H1 (cell line): ENCODE data around the gene CAMKMT. TPM values are rescaled to one million over a fixed set of nuclear protein-coding genes. Genes with fewer than 3 reads are reported as not detected.

Experiments
- CTCF ChIA-PET: fragments of 300-600 bp; sonication (Branson Sonifier 250); formaldehyde crosslinking; loops from one replicate; lab custom pipeline; 2021; ENCODE audit not compliant: partially characterized antibody; lab: Charles Lee
- POLR2A ChIA-PET: fragments of 300-600 bp; sonication (Branson Sonifier 250); formaldehyde crosslinking; loops from one replicate; lab custom pipeline; 2021; ENCODE audit warnings: inconsistent platforms; ENCODE audit not compliant: partially characterized antibody; lab: Charles Lee
- DNase-seq, 2 experiments: peaks; one replicate each; pipeline versions ENCODE4 v3.0.0 to v3.0.0-alpha.2; 2010 to 2022; ENCODE audit warnings: low spot score in 2 of 2, low read depth in 1 of 2, mixed read lengths in 1 of 2
- FAIRE-seq: peaks from 2 replicates; lab custom pipeline; 2011; peaks lifted over from hg19 to GRCh38; lab: Jason Lieb, UNC
- H2AFZ ChIP-seq: 2 replicates; pipeline ENCODE4 v1.8.1; 2012; ENCODE audit warnings: low read length, inconsistent platforms
- H2AK5ac ChIP-seq: 2 replicates; pipeline ENCODE4 v1.6.1; 2013; ENCODE audit warnings: low read depth, low read length
- H2BK120ac ChIP-seq: replicated peaks from 2 replicates; pipeline ENCODE3; 2013; ENCODE audit warnings: low read depth, low read length, inconsistent platforms
- H2BK12ac ChIP-seq: 2 replicates; pipeline ENCODE4 v1.6.1; 2013; ENCODE audit warnings: low read depth, low read length
- H2BK15ac ChIP-seq: 2 replicates; pipeline ENCODE4 v1.6.1; 2013; ENCODE audit warnings: low read length
- H2BK20ac ChIP-seq: 2 replicates; pipeline ENCODE4 v1.6.1; 2013; ENCODE audit warnings: low read length
- H2BK5ac ChIP-seq: 2 replicates; pipeline ENCODE4 v1.6.1; 2013; ENCODE audit warnings: low read depth, low read length
- H3K14ac ChIP-seq: 2 replicates; pipeline ENCODE4 v1.6.1; 2013; ENCODE audit warnings: inconsistent platforms; ENCODE audit not compliant: insufficient read length
- H3K18ac ChIP-seq: 2 replicates; pipeline ENCODE4 v1.6.1; 2013; ENCODE audit warnings: low read length; ENCODE audit errors: extremely low read depth
- H3K23ac ChIP-seq: 2 replicates; pipeline ENCODE4 v1.6.1; 2013; ENCODE audit warnings: inconsistent platforms; ENCODE audit not compliant: insufficient read length
- H3K23me2 ChIP-seq: 2 replicates; pipeline ENCODE4 v1.6.1; 2013; ENCODE audit warnings: low read depth, low read length
- H3K27ac ChIP-seq: 2 replicates; pipeline ENCODE4 v1.6.1; 2011; ENCODE audit warnings: low read depth, low read length, inconsistent platforms
- H3K27me3 ChIP-seq, 4 experiments: replicated peaks in 1 of 4; 1 replicate in 1 of 4; 2 replicates in 3 of 4; pipeline versions ENCODE4 v1.6.1 to v1.8.1; 2011 to 2013; ENCODE audit warnings: low read length in 3 of 4, mild to moderate bottlenecking in 3 of 4, inconsistent platforms in 2 of 4, mixed read lengths in 2 of 4, moderate library complexity in 1 of 4; ENCODE audit not compliant: control insufficient read depth in 3 of 4, insufficient read depth in 3 of 4; ENCODE audit errors: extremely low read depth in 1 of 4
- H3K36me3 ChIP-seq, 4 experiments: 2 replicates each; pipeline versions ENCODE4 v1.6.1 to v1.8.1; 2011 to 2013; ENCODE audit warnings: mild to moderate bottlenecking in 4 of 4, low read length in 3 of 4, moderate library complexity in 2 of 4, control low read depth in 1 of 4, inconsistent platforms in 1 of 4; ENCODE audit not compliant: insufficient read depth in 4 of 4, control insufficient read depth in 2 of 4
- H3K4ac ChIP-seq: replicated peaks from 2 replicates; pipeline ENCODE3; 2013; ENCODE audit warnings: low read length, low read depth, mixed read lengths, inconsistent platforms; ENCODE audit not compliant: insufficient read length
- H3K4me1 ChIP-seq, 4 experiments: replicated peaks in 1 of 4; 1 replicate in 1 of 4; 2 replicates in 3 of 4; pipeline versions ENCODE4 v1.6.1 to v1.8.1; 2011 to 2013; ENCODE audit warnings: low read length in 3 of 4, inconsistent platforms in 2 of 4, mixed read lengths in 1 of 4; ENCODE audit not compliant: insufficient read depth in 4 of 4, control insufficient read depth in 3 of 4
- H3K4me2 ChIP-seq, 2 experiments: 2 replicates each; pipeline versions ENCODE4 v1.6.1 to v1.8.1; 2011 to 2013; ENCODE audit warnings: low read depth in 2 of 2, low read length in 2 of 2, control low read depth in 1 of 2, inconsistent platforms in 1 of 2, mild to moderate bottlenecking in 1 of 2; ENCODE audit not compliant: insufficient read depth in 1 of 2
- H3K4me3 ChIP-seq, 4 experiments: fragments of 200-600, 300-600 bp in 1 of 4; sonication (generic), shearing (Covaris generic), sonication (Bioruptor Twin) in 1 of 4; 2 replicates each; pipeline versions ENCODE4 v1.5.1 to v1.8.1; 2011 to 2016; ENCODE audit warnings: low read length in 4 of 4, low read depth in 3 of 4, control low read depth in 2 of 4, inconsistent platforms in 2 of 4, mild to moderate bottlenecking in 2 of 4, mixed read lengths in 1 of 4, moderate library complexity in 1 of 4; ENCODE audit not compliant: insufficient read depth in 2 of 4; ENCODE audit errors: extremely low read depth in 1 of 4
- H3K56ac ChIP-seq: replicated peaks from 2 replicates; pipeline ENCODE3; 2013; ENCODE audit warnings: low read depth, mild to moderate bottlenecking, mixed read lengths, low read length, inconsistent platforms; ENCODE audit not compliant: insufficient read length
- H3K79me1 ChIP-seq: 2 replicates; pipeline ENCODE4 v1.6.1; 2013; ENCODE audit warnings: low read depth, low read length, control low read depth
- H3K79me2 ChIP-seq, 2 experiments: 2 replicates each; pipeline versions ENCODE4 v1.6.1 to v1.8.1; 2012 to 2013; ENCODE audit warnings: low read length in 2 of 2, mild to moderate bottlenecking in 2 of 2, inconsistent platforms in 1 of 2; ENCODE audit not compliant: insufficient read depth in 2 of 2, control insufficient read depth in 1 of 2
- H3K9ac ChIP-seq, 4 experiments: replicated peaks in 1 of 4; 1 replicate in 1 of 4; 2 replicates in 3 of 4; pipeline versions ENCODE4 v1.6.1 to v1.8.1; 2011 to 2013; ENCODE audit warnings: low read depth in 3 of 4, low read length in 3 of 4, control low read depth in 2 of 4, mild to moderate bottlenecking in 2 of 4, moderate library complexity in 2 of 4, inconsistent platforms in 1 of 4; ENCODE audit errors: extremely low read depth in 1 of 4
- H3K9me3 ChIP-seq, 2 experiments: 2 replicates each; pipeline versions ENCODE4 v1.6.1 to v1.8.1; 2012 to 2013; ENCODE audit warnings: mild to moderate bottlenecking in 2 of 2, moderate library complexity in 2 of 2, control low read depth in 1 of 2, inconsistent platforms in 1 of 2, low read depth in 1 of 2, low read length in 1 of 2, mixed read lengths in 1 of 2; ENCODE audit not compliant: insufficient read depth in 2 of 2
- H4K20me1 ChIP-seq, 2 experiments: replicated peaks in 1 of 2; 2 replicates each; pipeline versions ENCODE3 to v1.8.1; 2011 to 2013; ENCODE audit warnings: inconsistent platforms in 2 of 2, low read length in 2 of 2, mild to moderate bottlenecking in 1 of 2; ENCODE audit not compliant: insufficient read depth in 2 of 2, control insufficient read depth in 1 of 2
- H4K5ac ChIP-seq: 2 replicates; pipeline ENCODE4 v1.6.1; 2013; ENCODE audit warnings: low read length, low read depth, mixed read lengths, inconsistent platforms; ENCODE audit not compliant: insufficient read length
- H4K8ac ChIP-seq: 2 replicates; pipeline ENCODE4 v1.8.0; 2013; ENCODE audit warnings: mild to moderate bottlenecking, moderate library complexity, low read length, inconsistent platforms; ENCODE audit not compliant: insufficient read depth; ENCODE audit errors: extremely low read depth
- H4K91ac ChIP-seq: replicated peaks from 2 replicates; pipeline ENCODE3; 2013; ENCODE audit warnings: low read length, mixed read lengths, inconsistent platforms; ENCODE audit not compliant: insufficient read length
- HDAC2 ChIP-seq, 2 experiments: fragments of 300-600 bp in 1 of 2; sonication (generic) in 1 of 2; IDR thresholded peaks; 2 replicates each; pipeline ENCODE4 v1.6.1; 2011 to 2012; ENCODE audit warnings: low read depth in 2 of 2, low read length in 2 of 2, mild to moderate bottlenecking in 2 of 2, moderate library complexity in 2 of 2, borderline replicate concordance in 1 of 2, inconsistent platforms in 1 of 2
- SIX5 ChIP-seq: IDR thresholded peaks from 2 replicates; pipeline ENCODE4 v1.6.1; 2011; ENCODE audit warnings: mild to moderate bottlenecking, low read depth, low read length
- SP2 ChIP-seq: IDR thresholded peaks from 2 replicates; pipeline ENCODE4 v1.6.1; 2012; ENCODE audit warnings: mild to moderate bottlenecking, low read length, inconsistent platforms
- TCF12 ChIP-seq: IDR thresholded peaks from 2 replicates; pipeline ENCODE4 v1.6.1; 2011; ENCODE audit warnings: low read depth, mild to moderate bottlenecking, low read length
- WGBS, 2 experiments: shearing (Covaris generic) in 1 of 2; methylation state at CpG; one replicate each; pipeline versions ENCODE4 v1.1.6 to v1.1.7; 2013 to 2015; ENCODE audit warnings: low lambda C conversion rate in 2 of 2, mixed read lengths in 2 of 2, inconsistent platforms in 1 of 2, low coverage in 1 of 2, missing lambda C conversion rate in 1 of 2; ENCODE audit not compliant: insufficient replicate concordance in 2 of 2, insufficient coverage in 1 of 2, insufficient read length in 1 of 2; ENCODE audit errors: extremely low coverage in 1 of 2, missing lambda C conversion rate in 1 of 2; 5-methylcytosine and 5-hydroxymethylcytosine counted together
- polyA plus RNA-seq, 7 experiments: library from polyadenylated mRNA; depleted of rRNA in 3 of 7; stranded (reverse) in 5 of 7; unstranded in 2 of 7; fragments of >200 nt in 5 of 7; fragments of 200-250 nt in 2 of 7; gene quantifications; 1 replicate in 5 of 7; 2 replicates in 1 of 7; 4 replicates in 1 of 7; pipeline versions ENCODE4 v1.2.1 to v1.2.3, GENCODE V29; 2011 to 2013; ENCODE audit warnings: missing spikeins in 2 of 7, mixed read lengths in 2 of 7
- total RNA-seq: library from RNA; stranded (reverse); fragmentation: NEBNext Ultra II Directional; extraction: Animal tissue kit (Norgen Biotek cat#: 25700); gene quantifications from 2 replicates; pipeline ENCODE4 v1.2.1, GENCODE V29; 2021

Gene CAMKMT
- total and polyA plus RNA-seq, 2 of the 8 experiments (the other 6 are each of a cell fraction or from before 2014, with no cell fraction given): 14.7 to 22.4 TPM

DNA sequence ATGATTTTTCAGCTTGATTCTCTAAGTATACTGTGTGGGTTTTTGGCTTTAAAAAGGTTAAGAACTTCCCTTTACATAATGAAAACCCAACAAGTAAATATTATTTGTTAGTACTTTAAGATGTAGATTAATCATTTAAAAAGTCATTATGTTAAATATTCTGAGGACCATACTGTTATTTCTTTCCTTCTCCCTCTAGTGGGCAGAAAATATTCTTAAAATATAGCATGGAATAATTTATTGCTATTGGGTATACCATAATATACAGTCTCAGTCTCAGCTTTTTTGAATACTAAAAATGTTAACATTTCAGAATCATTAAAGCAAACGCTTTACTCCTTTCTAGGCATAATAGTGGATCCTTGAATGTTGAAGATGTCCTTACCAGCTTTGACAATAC lies 28.1 kb downstream of the CAMKMT start:
- Histone ChIP-seq H3K4me1 (0 out of 7 replicates have a peak, but pooled peaks cover 0 to 2% (median 0%) of the 10 kb centered on the region in 4 experiments), H3K27me3 (no peaks in the 10 kb centered on the region), H2BK20ac (no peak overlapping the region), H3K9ac (no peak overlapping the region), H3K4ac (no peak overlapping the region), H3K4me3 (no peak overlapping the region), H3K18ac (no peak overlapping the region), H4K20me1 (no peaks in the 10 kb centered on the region), H3K4me2 (no peak overlapping the region), H3K27ac (no peak overlapping the region), H3K56ac (no peak overlapping the region), H2AFZ (no peak overlapping the region), H2BK5ac (no peak overlapping the region), H2AK5ac (no peak overlapping the region), H3K79me1 (no peaks in the 10 kb centered on the region; the same call in 1 of the 2 replicates), H3K36me3 (0 out of 8 replicates have a peak, but pooled peaks cover 0 to 2% (median 0%) of the 10 kb centered on the region in 4 experiments), H4K5ac (no peak overlapping the region), H4K8ac (no peak overlapping the region), H3K79me2 (peaks cover 0 to 30% of the 10 kb centered on the region in 2 experiments; a peak in 2 of 4 replicates), H2BK15ac (no peak overlapping the region), H4K91ac (no peak overlapping the region), H3K23me2 (no peaks in the 10 kb centered on the region), H3K14ac (no peak overlapping the region), H2BK12ac (no peak overlapping the region), H2BK120ac (no peak overlapping the region), H3K9me3 (no peaks in the 10 kb centered on the region), H3K23ac (no peak overlapping the region)
- ChIA-PET POLR2A (interaction anchor here (3.1 kb wide), 1 partner anchor 28 kb away, joined by 11 read pairs; the partner anchor contains the start of genes CAMKMT and PREPL), CTCF (interaction anchor here (0.8 to 12.4 kb wide), 8 partner anchors 10 to 566 kb away, joined by 3 to 103 read pairs (median 6); partner anchors contain the start of gene CAMKMT)
- WGBS, 2 experiments: 88% methylated on average over 1 of the region's 1 CpG; no CpG with 5 or more reads in 1 of the 2 experiments
- DNase-seq (no peak), FAIRE-seq (no peak)
- TF ChIP-seq HDAC2 (IDR thresholded peaks at IDR 0.05; ENCODE audit: borderline replicate concordance in 1 of 2, low read depth in 2 of 2, low read length in 2 of 2) (no peak), SP2 (no peak), SIX5 (no peak), TCF12 (no peak)
